GM18519 (cell line): Measurements from ENCODE around the gene FUT4.

Experiments used
- ATAC-seq: cut with Tn5 transposase; IDR thresholded peaks from one replicate; pipeline ENCODE4 v1.9.1; 2021; ENCODE audit warnings: mild to moderate bottlenecking, moderate library complexity; ENCODE audit not compliant: unreplicated experiment, low FRiP score

The FUT4 gene

DNA sequence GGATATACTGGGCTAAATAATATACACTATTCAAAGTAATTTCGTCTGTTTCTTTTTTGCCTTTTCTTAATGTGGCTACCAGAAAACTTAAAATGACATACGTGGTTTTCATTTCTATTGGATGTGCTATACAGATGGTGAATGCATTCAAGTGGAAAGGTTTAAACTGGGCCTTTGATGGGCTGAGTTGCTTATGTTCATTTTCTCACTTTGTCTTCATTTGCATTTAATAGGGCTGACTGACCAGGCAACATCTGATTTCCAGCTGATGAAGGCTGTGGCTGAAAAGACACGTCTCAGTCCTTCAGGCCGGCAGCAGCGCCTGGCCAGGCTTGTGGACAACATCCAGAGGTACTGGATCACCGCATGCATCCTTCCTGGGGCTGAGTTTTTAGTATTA, 51.4 kb downstream of the FUT4 start:
- no peak for ATAC-seq

DNA sequence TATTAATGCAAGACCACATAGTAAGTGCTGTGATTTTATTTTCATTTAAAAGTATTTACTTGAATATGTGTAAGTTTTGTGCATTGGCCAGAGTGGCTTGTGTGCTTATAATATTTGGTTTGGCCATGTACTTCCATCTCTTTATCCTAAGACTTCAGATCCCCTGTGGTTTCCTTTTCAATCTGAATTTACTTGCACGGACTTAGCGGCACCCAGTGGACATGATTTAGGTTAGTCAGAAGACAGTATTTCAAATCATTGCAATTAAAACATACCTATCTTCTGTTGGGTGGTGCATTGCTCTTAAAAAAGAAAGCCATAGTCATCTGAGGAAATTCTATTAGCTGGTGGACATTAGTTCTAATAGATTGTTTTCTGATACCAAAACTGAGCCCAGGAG, 54.2 kb downstream of the FUT4 start:
- ATAC-seq: no peak
